GM19324 (cell line): ENCODE data around the gene ZNF383.
"Not testable (repeated sequence)": the region's sequence is repeated elsewhere in the genome, so short reads cannot be mapped to it uniquely, and the experiment has no call there.

Experiments used
- ATAC-seq: cut with Tn5 transposase; IDR thresholded peaks from one replicate; pipeline ENCODE4 v1.9.1; 2021; ENCODE audit warnings: mild to moderate bottlenecking, moderate library complexity; ENCODE audit not compliant: unreplicated experiment, low FRiP score

Gene ZNF383

GRCh38 chr19:37217775-37218591 is at the start of gene ZNF383:
Gene ZNF383, plus strand, starts transcription at chr19:37218214. Its CDS starts 12,240 bp downstream, at chr19:37230454.
- ATAC-seq = peak; percentile 96

GRCh38 chr19:37172368-37173366 is 45.3 kb upstream of the ZNF383 start, which contains the start of gene ZNF585A:
Gene ZNF585A, minus strand, starts transcription at chr19:37172695. Its CDS starts 2,785 bp downstream, at chr19:37169910.
- peak; percentile 96 for ATAC-seq

- not testable (repeated sequence) for ATAC-seq
Observed at GRCh38 chr19:37186071-37186470, 31.9 kb upstream of the ZNF383 start.

- not testable (repeated sequence) for ATAC-seq
Observed at GRCh38 chr19:37195248-37195647, 22.8 kb upstream of the ZNF383 start.

GRCh38 chr19:37197115-37197514 is 20.9 kb upstream of the ZNF383 start:
- not testable (repeated sequence) for ATAC-seq

GRCh38 chr19:37197768-37198167 is 20.2 kb upstream of the ZNF383 start:
- ATAC-seq = no peak

GRCh38 chr19:37217480-37217774 is 587 bp upstream of the ZNF383 start:
- ATAC-seq = no peak

GRCh38 chr19:37218592-37218935 is 550 bp downstream of the ZNF383 start:
- ATAC-seq = no peak

- no peak for ATAC-seq
Observed at GRCh38 chr19:37220383-37220782, 2.4 kb downstream of the ZNF383 start.

GRCh38 chr19:37221136-37221535 is 3.1 kb downstream of the ZNF383 start:
- ATAC-seq = no peak

- ATAC-seq = no peak
Observed at GRCh38 chr19:37226248-37226647, 8.2 kb downstream of the ZNF383 start.

- ATAC-seq = no peak
Observed at GRCh38 chr19:37227996-37228395, 10.0 kb downstream of the ZNF383 start.

GRCh38 chr19:37243206-37243632 is 25.2 kb downstream of the ZNF383 start:
- no peak for ATAC-seq

- no peak for ATAC-seq
Observed at GRCh38 chr19:37251308-37252229, 33.6 kb downstream of the ZNF383 start.

- not testable (repeated sequence) for ATAC-seq
Observed at GRCh38 chr19:37263028-37263427, 45.0 kb downstream of the ZNF383 start.

GRCh38 chr19:37267005-37267404 is 49.0 kb downstream of the ZNF383 start:
- ATAC-seq = not testable (repeated sequence)

GRCh38 chr19:37267755-37268154 is 49.7 kb downstream of the ZNF383 start:
- not testable (repeated sequence) for ATAC-seq

GRCh38 chr19:37280656-37281055 is 62.6 kb downstream of the ZNF383 start:
- not testable (repeated sequence) for ATAC-seq

- not testable (repeated sequence) for ATAC-seq
Observed at GRCh38 chr19:37284020-37284419, 66.0 kb downstream of the ZNF383 start.

- not testable (repeated sequence) for ATAC-seq
Observed at GRCh38 chr19:37289229-37289628, 71.2 kb downstream of the ZNF383 start.
